Activated CD8-positive, alpha-beta memory T cell treated with anti-CD3 and anti-CD28 coated beads, Interleukin-2, amount 50 U/mL, for 4 hours (primary cell): ENCODE results near the gene DIS3L2.

Source experiments
- DNase-seq: peaks from one replicate; pipeline ENCODE4 v3.0.0-alpha.2; 2020

DIS3L2 gene

DNA sequence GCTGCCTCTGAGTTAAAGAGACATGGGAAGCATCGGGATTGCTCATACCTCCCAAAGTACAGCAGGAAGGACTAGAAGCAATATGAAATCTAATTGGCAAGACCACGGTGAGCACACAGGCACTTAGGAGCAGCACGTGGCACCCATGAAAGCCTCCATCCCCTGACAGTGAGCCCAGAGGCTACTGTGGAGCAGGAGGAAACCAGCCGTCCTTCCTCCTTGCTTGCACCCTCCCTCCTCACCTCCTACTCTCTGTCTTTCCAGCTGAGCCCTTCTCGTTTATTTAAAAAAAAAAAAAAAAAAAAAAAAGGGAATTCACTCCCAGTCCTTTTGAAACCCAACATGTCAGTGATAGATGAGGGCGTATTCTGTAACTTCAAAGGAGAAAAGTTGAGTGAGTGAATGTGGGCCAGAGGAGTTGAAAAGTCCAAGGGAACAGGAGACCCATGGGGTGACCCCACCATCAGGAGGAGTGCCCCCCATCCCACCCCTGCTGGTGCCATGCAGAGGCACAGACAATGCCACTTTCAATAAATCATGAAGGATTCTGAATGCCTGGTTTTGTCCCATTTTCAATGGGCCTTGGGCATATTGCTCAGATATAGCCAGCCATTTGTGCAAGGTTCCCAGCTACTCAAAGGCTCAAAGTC lies 320.5 kb downstream of the DIS3L2 start:
- DNase-seq, result no peak

- no peak for DNase-seq
Observed at GRCh38 chr2:232282508-232283055, 321.1 kb downstream of the DIS3L2 start.

GRCh38 chr2:232286001-232286868 lies 324.7 kb downstream of the DIS3L2 start:
- no peak for DNase-seq

DNA sequence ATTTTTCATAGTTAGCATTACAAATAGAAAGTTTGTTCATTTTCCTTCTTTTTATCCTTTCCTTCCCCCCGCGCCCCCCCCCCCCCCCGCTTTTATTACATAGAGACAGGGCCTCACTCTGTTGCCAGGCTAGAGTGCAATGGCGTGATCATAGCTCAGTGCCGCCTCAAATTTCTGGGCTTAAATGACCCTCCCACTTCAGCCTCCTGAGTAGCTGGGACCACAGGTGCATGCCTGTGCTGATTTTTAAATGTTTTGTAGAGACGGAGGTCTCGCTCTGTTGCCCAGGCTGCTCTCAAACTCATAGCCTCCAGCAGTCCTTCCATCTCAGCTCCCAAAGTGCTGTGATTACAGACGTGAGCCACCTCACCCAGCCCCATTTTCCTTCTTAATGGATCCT lies 325.8 kb downstream of the DIS3L2 start:
- no peak for DNase-seq

GRCh38 chr2:232288489-232289030 lies 327.0 kb downstream of the DIS3L2 start:
- no peak for DNase-seq

- no peak for DNase-seq
Observed at GRCh38 chr2:232290668-232291067, 329.2 kb downstream of the DIS3L2 start.

GRCh38 chr2:232291343-232291742 lies 329.8 kb downstream of the DIS3L2 start:
- no peak for DNase-seq

DNA sequence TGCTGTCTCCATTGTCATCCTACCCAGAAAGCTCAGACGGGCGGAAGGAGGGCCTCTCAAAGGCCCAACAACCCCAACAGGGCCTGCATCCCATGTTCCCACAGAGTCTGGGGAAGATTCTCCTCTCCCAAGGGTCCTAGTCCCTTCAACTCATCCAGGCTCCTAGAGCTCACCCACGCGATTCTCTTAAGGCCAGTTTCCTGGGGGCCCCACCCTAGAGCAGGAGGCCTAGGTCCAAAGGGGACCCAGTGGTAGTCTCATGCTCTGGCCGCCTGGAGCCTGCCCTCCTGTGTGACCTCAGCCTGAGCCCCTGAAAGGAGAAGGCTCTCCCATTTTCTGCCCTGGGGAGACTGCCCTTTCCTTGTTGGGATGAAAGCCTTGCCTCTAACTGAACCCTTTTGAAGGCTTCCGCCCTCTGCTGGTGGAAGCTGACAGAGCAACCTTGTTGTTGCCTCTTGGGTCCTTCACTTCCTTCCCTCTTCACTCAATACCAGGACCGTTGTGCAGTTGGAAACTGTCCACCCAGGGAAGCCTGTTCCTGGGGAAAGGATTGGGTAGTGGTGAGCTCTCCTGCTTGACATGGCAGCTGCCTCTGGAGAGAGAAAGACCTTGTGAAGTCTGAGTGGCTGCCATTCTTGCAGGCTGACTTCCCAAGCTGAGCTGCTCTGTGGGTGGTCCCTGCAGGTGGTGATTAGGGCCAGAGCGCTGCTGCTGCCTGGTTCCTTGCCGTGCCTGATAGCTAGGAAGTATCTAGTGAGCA lies 331.1 kb downstream of the DIS3L2 start:
- peak; percentile 37 for DNase-seq

DNA sequence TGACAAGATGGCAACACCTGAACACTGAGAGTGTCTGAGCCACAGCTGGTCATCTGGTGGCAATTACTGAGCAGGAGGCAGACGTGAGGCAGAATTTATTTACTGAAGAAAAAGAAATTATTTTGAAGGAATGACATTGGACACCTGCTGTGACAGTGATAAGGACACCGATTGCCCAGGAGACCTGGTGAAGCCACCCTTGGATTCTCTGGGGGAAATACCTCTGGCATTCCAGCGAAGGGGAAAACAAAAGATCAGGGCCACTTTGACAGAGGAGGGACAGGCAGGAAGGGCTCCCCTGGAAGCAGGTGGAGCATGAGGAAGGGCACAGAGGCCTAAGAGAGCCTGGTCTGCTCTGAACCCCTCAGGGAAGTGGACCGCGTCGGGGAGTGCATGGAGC lies 331.7 kb downstream of the DIS3L2 start:
- DNase-seq, result no peak

DNA sequence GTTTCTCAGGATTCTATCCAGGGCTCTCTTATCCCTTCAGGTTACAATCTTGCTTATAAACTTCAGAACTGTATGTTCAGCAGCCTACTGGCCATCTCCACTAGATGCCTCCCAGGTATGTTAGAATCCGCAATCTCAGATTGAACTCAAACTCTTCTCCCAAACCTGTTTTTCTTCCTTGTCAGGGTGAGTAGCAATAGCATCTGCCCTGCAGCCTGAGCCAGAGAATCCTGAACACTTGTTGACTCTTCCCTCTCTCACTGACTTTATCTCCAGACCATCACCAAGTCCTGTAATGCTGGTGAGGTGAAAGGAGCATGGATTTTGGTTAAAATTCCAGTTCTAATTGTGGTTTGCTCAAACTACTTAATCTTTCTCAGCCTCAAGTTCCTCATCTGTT lies 334.5 kb downstream of the DIS3L2 start:
- no peak for DNase-seq

- no peak for DNase-seq
Observed at GRCh38 chr2:232296776-232297525, 335.4 kb downstream of the DIS3L2 start.

GRCh38 chr2:232299084-232299483 lies 337.6 kb downstream of the DIS3L2 start:
- no peak for DNase-seq

GRCh38 chr2:232299927-232300674 lies 338.6 kb downstream of the DIS3L2 start:
- DNase-seq, result no peak

DNA sequence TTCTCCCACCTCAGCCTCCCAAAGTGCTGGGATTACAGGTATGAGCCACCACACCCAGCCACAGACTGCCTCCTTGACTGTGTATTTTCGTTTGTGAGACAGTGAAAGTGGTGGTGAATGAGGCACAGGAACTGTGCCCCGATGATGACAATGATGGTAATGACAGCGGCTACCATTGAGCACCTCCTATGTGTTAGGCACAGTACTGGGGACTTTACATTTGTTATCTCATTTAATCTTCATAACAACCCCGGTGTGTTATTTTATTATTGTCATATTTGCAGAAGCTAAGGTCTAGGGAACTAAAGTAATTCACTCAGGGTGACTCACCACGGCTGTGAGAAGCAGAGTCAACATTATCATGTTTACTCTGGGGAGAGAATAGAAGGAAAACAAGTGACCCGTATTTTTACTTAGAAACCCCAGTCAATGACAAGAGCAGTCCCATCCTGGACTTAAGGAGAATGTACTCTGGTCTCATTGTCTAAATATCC lies 339.4 kb downstream of the DIS3L2 start:
- no peak for DNase-seq

- DNase-seq, result no peak
Observed at GRCh38 chr2:232304236-232304635, 342.7 kb downstream of the DIS3L2 start.

- no peak for DNase-seq
Observed at GRCh38 chr2:232306741-232307305, 345.3 kb downstream of the DIS3L2 start.

- no peak for DNase-seq
Observed at GRCh38 chr2:232307854-232308253, 346.3 kb downstream of the DIS3L2 start.

DNA sequence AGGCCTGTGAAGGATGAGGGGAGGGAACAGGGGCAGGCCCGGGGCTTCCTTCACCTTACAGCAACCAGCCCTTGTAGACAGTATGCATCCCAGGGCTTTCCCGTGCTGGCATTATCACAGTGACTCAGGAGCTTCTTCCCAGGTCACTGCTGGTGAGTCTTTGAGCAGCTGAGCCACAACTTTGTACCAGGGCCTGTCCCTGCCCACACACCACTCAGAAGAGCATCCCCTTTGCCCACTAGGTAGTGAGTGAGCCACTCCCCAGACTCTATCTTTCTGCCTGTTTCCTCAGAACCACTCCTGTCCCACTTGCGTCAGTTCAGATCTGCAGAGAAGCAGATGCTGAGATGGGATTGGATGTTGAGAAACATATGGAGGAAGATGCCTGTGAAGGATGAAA lies 347.5 kb downstream of the DIS3L2 start:
- no peak for DNase-seq

DNA sequence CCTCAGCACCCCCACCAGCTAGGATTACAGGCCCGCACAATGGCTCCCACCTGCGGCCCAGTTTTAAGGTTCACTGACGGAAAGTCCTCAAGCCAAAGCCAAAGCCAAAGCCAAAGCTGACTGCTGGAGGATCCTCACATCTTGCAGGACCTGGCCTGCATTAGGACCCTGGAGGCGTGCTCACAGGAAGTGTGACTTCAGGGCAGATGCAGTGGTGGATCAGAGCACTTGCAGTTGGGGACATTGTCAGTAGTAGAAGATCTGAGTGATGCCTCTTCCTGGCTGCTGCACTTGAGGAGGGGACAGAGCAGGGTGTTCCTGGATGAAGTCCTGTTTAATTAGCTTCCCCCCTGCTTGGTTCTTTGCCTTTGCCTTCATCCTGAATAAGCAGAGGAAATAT lies 348.1 kb downstream of the DIS3L2 start:
- no peak for DNase-seq

- DNase-seq, result peak; percentile 48
Observed at GRCh38 chr2:232310121-232310520, 348.6 kb downstream of the DIS3L2 start.

- no peak for DNase-seq
Observed at GRCh38 chr2:232310696-232311095, 349.2 kb downstream of the DIS3L2 start.
